ENCODE results near the gene COL18A1. TPM values are rescaled to one million over a fixed set of nuclear protein-coding genes. Genes with fewer than 3 reads are reported as not detected.

Gene COL18A1
- total RNA-seq, 1 experiment from 2014 or later = 676 TPM

- in situ Hi-C loops (cut with HindIII; ENCODE audit: low pct_unique_long_range_greater_than_20kb, low sequenced_read_pairs) = no loop called here
- ChIA-PET CTCF (no interaction called here), POLR2A (no interaction called here)
- Histone ChIP-seq H3K27me3 (ENCODE audit: control insufficient read depth, insufficient read depth, low read length) (no peaks in the 10 kb centered on the region), H3K9me3 (ENCODE audit: control insufficient read depth, insufficient read depth, low read depth, low read length) (no peaks in the 10 kb centered on the region), H3K27ac (ENCODE audit: low read length) (no peak overlapping the region), H3K4me3 (ENCODE audit: low read depth in 2 of 2, low read length in 2 of 2) (no peak overlapping the region), H3K36me3 (ENCODE audit: control insufficient read depth, insufficient read depth, low read length) (no peaks in the 10 kb centered on the region), H3K4me1 (ENCODE audit: control insufficient read depth, insufficient read depth, low read length) (no peaks in the 10 kb centered on the region)
- no peak for ATAC-seq
- BruUV-seq (replicated peaks) = no TSS peak
- DNase-seq (ENCODE audit: low read depth, low spot score) = no peak
- TF ChIP-seq SIN3A (IDR thresholded peaks at IDR 0.05; ENCODE audit: borderline replicate concordance, insufficient read depth, low read depth, low read length) = no peak
- TF ChIP-seq TCF7L2 (IDR thresholded peaks at IDR 0.05; ENCODE audit: low read depth, low read length) = no peak
- TF ChIP-seq POLR2AphosphoS5 (IDR thresholded peaks at IDR 0.05; ENCODE audit: low read depth, low read length) = no peak
- intact Hi-C loops (cut with micrococcal nuclease; ENCODE audit: unreplicated experiment) = loop anchor here (2.0 kb wide), 1 partner anchor 39 kb away; no protein-coding TSS in a partner anchor
Observed at GRCh38 chr21:45557616-45558043, 152.7 kb downstream of the COL18A1 start.

GRCh38 chr21:45558044-45558721 is 153.2 kb downstream of the COL18A1 start:
- CTCF ChIA-PET = no interaction called here
- Histone ChIP-seq H3K27ac (ENCODE audit: low read length) (no peak overlapping the region), H3K36me3 (ENCODE audit: control insufficient read depth, insufficient read depth, low read length) (no peaks in the 10 kb centered on the region), H3K27me3 (ENCODE audit: control insufficient read depth, insufficient read depth, low read length) (peaks cover 4% of the 10 kb centered on the region; the same call in 1 of the 2 replicates), H3K4me3 (ENCODE audit: low read depth in 2 of 2, low read length in 2 of 2) (no peak overlapping the region), H3K9me3 (ENCODE audit: control insufficient read depth, insufficient read depth, low read depth, low read length) (no peaks in the 10 kb centered on the region), H3K4me1 (ENCODE audit: control insufficient read depth, insufficient read depth, low read length) (no peaks in the 10 kb centered on the region)
- no peak for ATAC-seq
- no TSS peak for BruUV-seq (replicated peaks)
- no peak for TF ChIP-seq SIN3A (IDR thresholded peaks at IDR 0.05; ENCODE audit: borderline replicate concordance, insufficient read depth, low read depth, low read length)
- TF ChIP-seq REST (IDR thresholded peaks at IDR 0.05; ENCODE audit: insufficient read depth in 1 of 2, low read depth in 2 of 2, low read length in 1 of 2) = no peak
- TF ChIP-seq CTCF (IDR thresholded peaks at IDR 0.05) = no peak
- no peak for TF ChIP-seq POLR2AphosphoS5 (IDR thresholded peaks at IDR 0.05; ENCODE audit: low read depth, low read length)
- TF ChIP-seq TCF7L2 (IDR thresholded peaks at IDR 0.05; ENCODE audit: low read depth, low read length) = no peak
- POLR2A ChIA-PET = no interaction called here
- no peak for DNase-seq (ENCODE audit: low read depth, low spot score)
- intact Hi-C loops (cut with micrococcal nuclease; ENCODE audit: unreplicated experiment) = no loop called here
- in situ Hi-C loops (cut with HindIII; ENCODE audit: low pct_unique_long_range_greater_than_20kb, low sequenced_read_pairs) = no loop called here

Measured in Panc1 (cell line).